Stimulated activated CD4-positive, alpha-beta T cell treated with anti-CD3 and anti-CD28 coated beads, Interleukin-4, amount 100 ng/mL, for 4 hours (primary cell): ENCODE data around the gene IFNLR1.

Source experiments
- DNase-seq, 2 experiments: peaks; one replicate each; pipeline ENCODE4 v3.0.0-alpha.2; 2020

Gene IFNLR1

DNA sequence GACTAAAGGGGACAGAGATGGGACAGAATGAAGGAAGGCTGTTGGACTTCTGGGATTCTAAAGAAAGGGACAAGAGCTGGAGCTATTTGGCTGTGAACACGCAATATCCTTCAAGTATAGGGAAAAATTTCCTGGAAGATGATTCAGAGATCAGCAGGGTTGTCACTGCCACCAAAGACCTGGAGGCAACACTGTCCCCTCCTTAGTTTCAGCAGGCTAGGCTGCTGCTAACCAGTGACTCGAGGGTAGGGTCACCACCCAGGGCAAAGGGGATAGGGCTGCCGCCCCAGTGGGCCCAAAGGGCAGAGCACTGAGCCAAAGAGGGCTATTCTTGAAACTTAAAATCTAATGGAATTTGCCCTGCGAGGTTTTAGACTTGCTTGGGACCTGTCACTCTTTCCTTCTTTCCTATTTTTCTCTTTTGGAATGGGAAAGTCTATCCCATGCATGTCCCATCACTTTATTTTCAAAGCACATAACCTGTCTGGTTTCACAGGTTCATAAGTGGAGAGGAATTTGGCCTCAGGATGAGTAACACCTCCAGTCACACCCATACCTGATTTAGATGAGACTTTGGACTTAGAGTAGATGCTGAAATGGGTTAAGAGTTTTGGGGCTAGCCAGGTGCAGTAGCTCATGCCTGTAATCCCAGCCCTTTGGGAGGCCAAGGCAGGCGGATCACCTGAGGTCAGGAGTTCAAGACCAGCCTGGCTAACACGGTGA, 11.9 kb downstream of the IFNLR1 start:
- DNase-seq = no peak

DNA sequence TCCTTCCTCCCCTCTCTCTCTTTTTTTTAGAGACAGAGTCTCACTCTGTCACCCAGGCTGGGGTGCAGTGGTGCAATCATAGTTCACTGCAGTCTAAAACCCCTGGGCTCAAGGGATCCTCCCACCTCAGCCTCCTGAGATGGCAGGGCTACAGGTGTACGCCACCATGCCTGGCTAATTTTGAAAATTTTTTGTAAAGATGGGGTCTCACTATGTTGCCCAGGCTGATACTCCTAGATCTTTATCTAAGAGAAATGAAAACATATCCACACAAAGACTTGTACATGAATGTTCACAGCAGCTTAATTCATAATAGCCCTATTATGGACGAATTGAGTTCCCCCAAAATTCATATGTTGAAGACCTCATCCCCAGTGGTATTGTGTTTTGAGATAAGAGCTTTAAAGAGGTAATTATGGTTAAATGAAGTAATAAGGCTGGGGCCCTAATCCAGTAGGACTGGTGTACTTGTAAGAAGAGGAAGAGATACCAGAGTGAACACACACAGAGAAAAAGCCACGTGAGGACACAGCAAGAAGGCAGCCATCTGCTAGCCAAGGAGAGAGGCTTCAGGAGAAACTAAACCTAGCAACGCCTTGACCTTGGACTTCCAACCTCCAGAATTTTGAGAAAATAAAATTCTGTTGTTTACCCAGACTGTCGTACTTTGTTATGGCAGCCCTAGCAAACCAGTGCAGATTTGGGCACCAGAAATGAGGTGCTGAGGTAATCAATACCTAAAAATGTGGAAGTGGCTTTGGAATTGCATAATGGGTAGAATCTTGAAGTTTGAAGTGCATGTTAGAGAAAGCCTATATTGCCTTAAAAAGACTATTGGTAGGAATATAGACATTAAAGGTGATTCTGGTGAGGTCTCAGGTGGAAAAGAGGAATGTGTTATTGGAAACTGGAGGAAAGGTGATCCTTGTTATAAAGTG, 13.2 kb downstream of the IFNLR1 start:
- no peak for DNase-seq

DNA sequence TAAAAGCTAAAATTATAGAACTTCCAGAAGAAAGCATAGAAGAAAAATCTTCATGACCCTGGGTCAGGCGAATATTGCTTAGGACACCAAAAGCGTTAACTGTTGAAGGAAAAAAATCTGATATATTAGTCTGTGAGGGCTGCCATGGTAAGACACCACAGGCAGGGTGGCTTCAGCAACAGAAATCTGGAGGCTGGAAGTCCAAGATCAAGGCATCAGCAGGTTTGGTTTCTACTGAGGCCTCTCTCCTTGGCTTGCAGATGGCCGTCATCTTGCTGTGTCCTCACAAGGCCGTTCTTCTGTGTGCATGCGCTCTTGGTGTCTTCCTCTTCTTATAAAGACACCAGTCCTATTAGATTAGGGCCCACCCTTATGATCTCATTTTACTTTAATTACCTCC, 14.5 kb downstream of the IFNLR1 start:
- DNase-seq = no peak

DNA sequence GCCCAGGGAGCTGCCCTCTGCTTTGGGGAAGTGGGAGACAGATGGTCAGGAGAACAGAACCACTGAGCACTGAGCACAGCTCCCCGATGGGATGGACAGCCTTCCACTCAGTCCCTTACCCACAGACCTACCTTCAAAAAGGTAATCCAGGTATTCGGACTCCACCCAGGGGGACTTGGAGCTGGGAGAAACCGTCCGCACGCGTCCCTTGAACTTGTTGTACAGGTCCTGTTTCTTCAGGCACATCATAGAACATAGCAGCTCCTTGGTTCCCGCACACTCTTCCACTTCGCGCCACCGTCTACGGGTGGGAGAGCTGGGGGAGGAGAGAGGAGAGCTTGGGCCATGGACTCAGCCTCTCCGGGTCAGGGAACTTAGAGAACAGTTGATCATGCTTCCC, 17.8 kb downstream of the IFNLR1 start:
- no peak for DNase-seq

DNA sequence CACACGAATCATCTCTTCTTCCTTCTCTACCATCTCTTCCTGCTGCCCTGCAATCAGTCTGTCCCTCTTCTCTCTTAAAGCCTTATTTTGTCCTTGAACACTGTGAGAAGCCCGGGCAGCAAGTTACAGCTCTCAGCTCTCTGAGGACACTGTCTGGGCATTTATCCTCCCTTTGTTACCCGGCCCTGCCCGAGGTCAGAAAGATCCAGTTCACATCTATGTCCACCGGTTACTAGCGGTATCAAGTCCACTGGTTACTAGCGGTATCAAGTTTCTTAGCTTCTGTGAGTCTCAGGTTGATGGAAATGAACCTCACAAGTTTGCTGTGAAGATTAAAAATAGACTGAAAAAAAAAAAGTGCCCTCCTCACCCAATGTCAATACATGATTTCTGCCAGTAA, 18.8 kb downstream of the IFNLR1 start:
- no peak for DNase-seq

DNA sequence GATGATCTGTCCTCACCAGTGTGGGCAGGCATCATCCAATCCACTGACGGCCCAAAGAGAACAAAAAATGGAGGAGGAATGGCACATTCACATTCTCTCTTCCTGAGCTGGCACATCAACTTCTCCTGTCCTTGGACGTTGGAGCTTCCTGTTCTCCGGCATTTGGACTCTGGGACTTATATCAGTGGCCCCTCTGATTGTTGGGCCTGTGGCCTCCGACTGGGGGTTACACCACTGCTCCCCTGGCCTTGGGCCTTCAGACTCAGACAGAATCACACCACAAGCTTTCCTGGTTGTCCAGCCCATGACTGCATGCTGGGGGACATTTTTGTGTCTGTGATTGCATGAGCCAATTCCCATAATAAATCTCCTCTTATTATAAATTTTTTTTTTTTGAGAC, 20.1 kb downstream of the IFNLR1 start:
- no peak for DNase-seq

DNA sequence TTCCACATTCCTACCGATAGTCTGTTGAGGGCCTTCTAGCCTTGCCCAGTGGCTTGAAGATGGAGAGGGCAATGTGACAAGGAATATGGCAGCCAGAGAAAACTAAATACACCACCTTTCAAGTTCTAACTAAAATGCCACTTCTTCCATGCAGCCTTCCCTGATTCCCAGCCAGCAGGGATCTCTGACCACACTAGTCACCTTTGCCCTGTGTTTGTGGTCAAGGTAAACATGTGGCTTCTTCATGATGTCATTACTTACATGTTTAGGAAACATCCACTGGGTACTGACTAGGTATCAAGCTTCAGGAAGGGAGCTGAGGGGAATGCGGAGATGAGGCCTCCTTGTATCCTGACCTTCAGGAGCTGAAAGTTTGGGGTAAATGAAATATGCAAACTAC, 21.6 kb downstream of the IFNLR1 start:
- DNase-seq = no peak

DNA sequence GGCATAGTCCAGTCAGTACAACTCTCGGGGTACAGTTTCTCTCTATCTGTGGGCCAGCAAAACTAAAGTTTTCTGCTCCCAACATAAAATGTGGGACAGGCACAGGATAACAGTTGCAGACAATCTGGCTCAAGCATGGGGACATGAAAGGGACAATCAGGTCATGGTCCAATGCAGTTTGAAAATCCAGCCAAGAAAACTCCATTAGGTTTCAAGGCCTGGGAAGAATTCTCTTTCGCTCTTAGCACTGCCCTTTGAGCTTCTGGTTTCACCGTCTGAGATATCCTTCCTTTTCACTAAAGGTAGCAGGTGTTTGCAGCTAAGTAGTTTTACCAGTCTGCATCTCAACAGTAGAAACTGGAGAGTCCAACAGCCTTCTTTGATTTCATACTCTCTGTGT, 23.1 kb downstream of the IFNLR1 start:
- no peak for DNase-seq

DNA sequence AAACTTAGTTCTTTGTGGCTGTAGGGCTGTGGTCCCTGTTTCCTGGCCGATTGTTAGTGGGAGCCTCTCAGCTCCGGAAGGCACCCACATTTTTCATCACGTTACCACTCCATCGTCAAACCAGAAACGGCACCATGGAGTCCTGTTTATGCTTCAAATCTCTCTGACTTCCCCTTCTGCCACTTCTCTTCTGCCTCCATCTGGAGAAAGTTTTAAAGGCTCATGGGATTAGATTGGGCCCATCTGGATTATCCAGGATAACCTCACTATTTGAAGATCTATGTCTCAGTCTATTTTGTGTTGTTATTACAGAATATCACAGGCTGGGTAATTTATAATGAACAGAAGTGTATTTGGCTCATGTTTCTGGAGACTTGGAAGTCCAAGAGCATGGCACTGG, 24.9 kb downstream of the IFNLR1 start:
- DNase-seq = no peak

DNA sequence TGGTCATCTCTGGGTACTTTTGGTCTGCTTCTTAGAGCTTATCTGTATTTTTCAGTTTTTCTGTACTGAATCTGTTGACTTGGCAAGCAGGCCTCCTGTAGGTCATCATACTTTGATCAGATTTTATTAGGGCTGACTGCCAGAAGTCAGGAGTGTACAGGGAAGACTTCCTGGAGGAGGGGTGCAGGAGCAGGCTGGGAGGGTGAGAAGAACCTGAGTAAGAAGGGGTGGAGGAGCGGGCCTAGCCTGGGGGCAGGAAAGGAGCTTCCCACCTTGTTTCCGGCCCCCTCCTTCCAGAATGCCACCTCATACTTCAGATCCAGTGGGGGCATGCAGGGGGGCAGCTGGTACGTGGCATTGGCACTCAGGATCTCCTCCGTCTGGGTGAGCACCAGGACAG, 25.8 kb downstream of the IFNLR1 start:
- no peak for DNase-seq

DNA sequence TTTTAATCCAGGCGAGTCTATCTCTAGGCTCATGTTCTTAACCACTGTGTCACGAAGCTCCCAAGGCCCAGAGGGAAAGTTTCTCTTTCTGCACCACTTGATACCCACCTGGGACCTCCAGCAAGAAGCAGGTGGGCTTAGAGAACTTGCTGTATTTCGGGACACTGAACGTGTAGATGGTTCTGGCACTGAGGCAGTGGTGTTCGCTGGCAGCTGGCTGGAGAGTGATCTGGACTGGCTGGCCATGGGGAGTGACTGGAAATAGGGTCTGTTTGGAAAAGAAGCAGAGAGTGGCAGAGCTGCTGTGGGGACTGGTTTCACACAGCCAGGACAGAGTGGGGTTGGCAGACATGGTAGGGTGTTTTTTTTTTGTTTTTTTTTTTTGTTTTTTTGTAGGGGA, 27.7 kb downstream of the IFNLR1 start:
- DNase-seq = no peak

DNA sequence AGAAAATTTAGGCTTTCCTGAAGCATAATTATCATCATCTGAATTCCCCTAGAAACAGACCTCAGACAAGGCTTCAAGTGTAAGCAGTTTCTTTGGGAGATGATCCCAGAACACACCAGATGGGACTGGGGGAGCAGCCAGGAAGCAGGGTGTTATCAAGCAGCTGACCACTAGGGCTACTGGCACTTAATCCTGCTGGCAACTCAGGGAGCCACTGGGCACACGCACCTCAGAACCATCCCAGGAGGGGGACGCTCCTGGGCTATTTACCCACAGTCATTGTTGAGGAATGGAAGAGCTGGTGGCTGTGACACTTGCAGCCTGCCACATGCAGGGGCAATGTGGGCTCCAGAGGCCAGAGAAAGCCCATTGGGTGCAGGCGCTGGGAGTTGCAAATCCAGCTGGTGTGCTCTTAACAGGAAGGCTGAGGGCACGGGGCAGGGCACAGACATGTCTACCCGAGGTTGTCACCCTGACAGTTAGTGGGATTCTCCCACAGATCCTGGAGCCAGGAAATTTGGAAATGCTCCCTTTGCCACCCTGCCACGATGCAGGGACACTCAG, 29.1 kb downstream of the IFNLR1 start:
- DNase-seq = no peak

DNA sequence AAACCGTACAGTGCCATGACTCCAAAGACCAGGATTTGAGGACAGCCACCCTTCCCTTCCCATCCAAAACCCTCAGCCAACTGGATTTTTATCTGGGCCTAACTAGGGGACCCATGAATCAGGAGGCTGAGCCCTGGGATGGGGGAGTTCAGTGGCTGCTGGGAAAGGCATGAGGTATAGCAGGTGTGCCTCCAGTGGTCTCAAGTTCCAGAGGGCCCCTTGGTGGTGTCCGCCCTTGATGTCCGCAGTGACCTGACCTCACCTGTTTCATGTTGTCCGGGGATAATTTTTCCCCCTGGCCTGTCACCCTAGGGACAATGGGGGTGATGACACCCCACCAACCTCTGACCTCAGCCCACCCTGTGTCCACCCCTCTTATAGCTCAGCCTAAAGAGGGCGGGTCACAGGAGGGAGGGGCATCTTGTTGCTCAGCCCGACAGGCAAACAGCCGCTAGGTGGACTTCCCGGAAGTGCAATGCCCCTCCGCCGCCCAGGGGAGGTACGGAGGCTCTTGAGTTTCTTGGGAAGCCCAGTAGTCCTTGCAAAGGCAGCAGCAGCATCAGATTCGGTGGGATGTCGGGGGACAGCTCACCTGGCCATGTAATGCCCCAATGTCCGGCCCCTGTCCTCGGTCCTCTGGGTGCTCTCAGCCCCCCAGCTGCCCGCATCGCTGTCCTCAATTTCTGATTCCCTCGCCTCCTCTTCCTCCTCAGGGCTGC, 30.4 kb downstream of the IFNLR1 start:
- no peak for DNase-seq

DNA sequence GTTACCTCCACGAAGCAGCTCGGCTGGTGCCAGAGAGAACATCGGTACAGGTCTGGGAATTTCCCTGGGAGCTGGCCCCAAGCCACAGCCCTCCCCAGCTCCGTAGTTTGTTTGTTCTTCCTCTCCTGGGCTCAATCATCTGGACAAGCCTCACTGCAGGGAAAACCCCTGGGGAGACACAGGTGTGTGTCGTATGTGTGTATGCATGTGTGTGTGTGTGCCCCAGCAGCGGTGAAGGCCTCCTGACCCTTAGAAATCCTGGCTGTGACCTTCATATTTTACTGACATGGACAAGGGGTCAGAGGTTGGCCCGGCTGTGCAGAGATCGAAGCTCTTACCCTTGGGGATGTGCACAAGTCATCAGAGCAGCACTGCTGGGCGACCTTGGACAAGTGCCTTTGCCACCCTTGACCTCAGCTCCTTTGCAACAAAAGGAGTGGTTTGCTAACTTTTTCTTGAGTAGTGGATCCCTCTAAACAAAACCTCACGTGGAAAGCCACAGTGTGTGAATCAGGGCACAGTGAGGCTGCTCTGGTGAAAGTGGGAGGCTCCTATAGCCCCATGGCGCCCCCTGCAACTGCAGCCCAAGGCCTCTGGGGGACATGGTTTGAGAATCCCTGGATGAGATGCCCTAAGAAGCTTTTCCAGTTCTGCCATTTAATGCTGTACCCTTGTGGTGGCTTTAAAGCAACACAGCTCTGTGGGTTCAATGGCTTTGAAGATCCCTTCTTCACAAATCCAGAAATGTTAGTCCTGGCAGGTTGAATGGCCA, 31.9 kb downstream of the IFNLR1 start:
- DNase-seq = no peak

DNA sequence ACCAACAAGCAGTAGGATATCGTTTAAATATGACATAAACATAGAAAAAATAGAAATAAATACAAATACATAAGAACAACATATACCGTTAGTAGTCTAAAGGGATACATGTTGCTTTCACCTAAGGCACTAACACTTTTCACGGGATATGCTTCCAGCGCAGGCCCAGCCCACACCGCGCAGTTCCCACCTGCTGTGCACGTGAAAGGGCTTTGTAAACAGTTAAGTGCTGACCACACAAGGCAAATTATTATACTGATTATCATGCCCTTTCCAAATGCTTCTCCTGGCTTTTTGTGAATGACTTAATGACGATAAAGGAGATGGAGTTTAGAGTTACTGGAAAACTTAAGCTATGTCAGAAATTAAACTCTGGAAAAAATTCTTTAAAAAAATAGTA, 32.9 kb downstream of the IFNLR1 start:
- DNase-seq = no peak

DNA sequence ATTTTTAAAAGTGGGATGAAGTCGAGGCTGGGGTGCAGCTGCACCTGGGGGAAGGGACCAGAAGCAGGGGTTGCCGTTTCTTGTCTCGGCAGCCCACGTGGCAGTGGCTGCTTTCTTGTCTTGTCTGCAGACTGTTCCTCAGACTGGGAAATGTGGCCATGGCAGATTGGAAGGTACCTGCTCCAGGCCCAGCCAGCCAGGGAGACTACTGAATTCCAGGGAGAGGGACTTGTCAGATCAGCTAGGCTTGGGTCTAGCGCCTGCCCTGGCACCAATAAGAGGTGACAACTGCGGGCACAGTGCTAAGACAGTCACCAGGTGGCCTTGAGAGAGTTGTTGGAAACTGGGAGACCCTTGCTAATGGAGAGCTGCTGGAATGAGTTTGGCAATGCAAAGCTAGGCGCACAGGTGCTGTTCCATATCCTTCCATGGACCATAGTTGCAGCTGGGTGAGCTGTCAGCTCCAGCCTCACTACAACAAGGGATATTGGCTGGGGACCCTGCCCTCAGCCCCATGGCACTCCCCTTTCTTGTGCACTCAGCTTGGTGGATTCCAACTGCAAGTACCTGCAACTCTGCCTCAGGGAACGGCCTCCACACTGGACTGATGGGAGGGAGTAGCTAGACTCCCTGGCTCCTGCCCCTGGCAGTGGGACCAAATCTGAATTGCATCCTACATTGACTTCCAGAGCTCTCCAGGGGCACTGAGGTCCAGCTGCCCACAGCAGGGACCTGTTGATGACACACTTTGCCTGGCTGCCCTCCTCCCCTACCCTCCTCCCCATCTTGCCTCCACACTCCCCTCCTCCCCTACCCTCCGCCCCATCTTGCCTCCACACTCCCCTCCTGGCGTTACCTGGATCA, 34.2 kb downstream of the IFNLR1 start:
- no peak for DNase-seq

DNA sequence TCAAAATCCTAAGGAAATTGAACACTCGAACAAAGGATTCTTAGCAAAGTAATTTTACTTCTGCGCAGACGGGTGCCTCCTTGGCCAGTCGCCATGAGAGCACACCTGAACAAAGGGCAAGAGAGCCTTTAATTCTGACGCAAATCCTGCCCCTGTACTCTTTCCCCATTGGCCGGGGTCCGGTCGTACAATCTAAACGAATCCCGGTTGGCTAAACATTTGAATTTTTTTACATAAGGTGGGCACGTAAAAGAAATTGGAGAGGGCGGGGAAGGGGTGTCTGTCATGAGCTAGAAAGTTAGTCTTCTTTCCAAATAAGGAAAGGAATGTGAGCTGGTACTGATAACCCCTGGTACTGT, 35.9 kb downstream of the IFNLR1 start:
- DNase-seq = no peak

DNA sequence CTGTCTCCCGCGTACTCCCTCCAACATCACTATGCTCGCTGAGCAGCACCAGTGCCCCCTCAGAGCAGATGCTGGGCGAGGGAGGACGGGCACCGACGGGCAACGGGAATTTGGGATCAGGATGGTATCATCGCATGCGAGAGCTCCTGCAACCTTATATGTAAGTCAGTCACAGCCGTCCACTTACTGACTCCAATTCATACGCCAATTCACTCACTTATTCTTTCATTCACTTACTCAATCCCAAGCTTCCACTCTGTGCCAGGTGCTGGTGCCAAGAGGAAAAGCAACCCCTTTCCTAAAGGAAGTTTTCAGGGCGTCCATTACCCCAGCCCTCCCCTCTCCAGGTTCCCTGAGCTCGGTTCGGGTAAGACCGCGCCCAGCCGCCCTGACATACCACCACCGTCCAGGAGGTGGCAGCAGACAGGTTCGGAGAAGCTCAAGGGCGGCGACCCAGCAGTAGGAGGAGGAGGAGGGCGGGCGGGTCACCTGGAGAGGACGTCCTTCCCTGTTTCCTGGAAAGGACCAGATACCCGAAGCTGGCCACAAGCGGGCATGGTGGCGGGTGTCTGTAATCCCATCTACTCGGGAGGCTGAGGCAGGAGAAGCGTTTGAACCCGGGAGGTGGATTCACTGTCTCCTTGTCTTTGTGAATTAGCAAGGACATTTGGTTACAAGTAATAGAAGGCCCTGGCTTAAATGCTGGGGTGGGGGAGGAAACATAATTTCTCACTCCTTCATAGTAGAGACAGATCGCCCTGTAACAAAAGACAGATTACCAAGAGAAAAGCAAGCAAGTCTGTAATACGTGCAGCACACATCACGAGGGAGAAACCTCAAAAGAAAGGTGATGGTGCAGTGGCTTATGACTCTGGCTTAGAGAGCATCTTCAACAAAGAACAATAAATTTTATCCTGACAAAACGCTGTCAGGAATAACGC, 36.6 kb downstream of the IFNLR1 start:
- peak; percentile 79 to 89 for DNase-seq

DNA sequence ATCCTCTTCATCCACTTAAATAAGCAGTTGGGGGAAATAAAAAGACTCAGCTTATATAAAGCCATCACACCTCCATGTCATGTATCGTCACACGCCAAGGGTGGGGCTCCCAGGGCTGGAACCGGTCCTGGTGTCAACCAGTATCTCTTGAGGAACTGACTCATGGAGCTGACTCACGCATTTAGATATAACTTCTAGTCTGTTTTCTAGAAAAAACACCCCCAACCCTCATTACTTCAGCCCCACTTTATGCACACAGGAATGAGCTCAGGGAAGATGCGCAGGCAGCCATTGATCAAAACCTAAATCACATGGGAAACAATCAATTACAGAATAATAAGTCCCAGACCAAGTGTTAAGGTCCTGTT, 37.2 kb downstream of the IFNLR1 start:
- DNase-seq = peak; percentile 49 to 61

DNA sequence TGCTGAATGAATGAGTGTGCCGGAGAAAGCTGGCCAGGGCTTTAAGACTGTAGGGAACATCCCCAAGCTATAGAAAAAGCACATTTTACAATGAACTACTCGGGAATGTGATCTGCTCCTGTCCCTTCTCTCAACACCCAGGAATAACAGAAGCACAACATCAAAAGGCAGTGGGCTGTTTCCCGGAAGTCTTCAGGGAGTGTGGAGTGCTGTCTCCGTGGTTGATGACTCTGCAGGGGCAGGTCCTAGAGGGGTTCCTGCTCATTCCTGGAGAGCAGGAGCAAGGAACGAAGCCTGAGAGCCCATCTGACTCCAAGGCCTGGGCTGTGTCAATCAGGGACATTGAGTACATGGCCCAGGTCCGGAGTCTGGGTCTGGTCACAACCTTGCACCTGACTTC, 39.3 kb downstream of the IFNLR1 start:
- no peak for DNase-seq

DNA sequence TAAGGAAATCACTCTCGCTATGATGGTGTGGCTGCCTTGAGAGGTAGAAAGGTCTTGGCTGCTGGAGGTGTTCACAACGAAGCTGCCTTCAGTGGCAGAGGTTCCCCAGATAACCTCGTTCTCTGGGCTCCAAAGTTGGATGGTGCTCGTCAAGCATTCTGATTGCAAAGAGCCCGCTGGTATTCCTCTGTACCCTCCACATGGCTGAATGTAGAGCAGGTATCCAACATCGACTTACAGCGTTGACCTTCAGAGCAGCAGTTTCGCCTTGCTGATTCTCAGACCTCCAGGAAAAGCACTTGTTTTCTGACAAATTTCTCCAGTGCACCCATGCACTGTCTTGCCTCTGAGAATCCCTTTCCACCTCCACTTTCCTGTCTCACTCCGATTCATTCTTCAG, 39.9 kb downstream of the IFNLR1 start:
- DNase-seq = no peak
